ENCODE data around the gene FXR2. TPM values are rescaled to one million over a fixed set of nuclear protein-coding genes. Genes with fewer than 3 reads are reported as not detected.

FXR2 gene
- total RNA-seq, 1 experiment from 2014 or later = 36.4 TPM

- no peak within 1 kb of the TSS for H3K56ac ChIP-seq (ENCODE audit: insufficient read length, low read depth, low read length)
- no peaks in the 10 kb centered on the region for H3K27me3 Mint-ChIP-seq (ENCODE audit: low read depth)
- H3K9me3 Mint-ChIP-seq = no peaks in the 10 kb centered on the region
- peaks cover 9% of the 10 kb centered on the region for H3K23me2 ChIP-seq (ENCODE audit: insufficient read length, low read depth, low read length, poor library complexity, severe bottlenecking)
- peaks cover 8% of the 10 kb centered on the region; the same call in 1 of the 2 replicates for H3K79me2 ChIP-seq (ENCODE audit: insufficient read depth, low read length)
- WGBS (ENCODE audit: extremely low coverage, insufficient read length, low lambda C conversion rate) = no CpG with 5 or more reads among the region's 82 CpGs
- H3K4me2 ChIP-seq (ENCODE audit: insufficient read depth, insufficient read length, low read length) = peak within 1 kb of the TSS; percentile 82
- H3T11ph ChIP-seq (ENCODE audit: low read length) = no peak within 1 kb of the TSS
- H2BK120ac ChIP-seq (ENCODE audit: low read depth, low read length, poor library complexity, severe bottlenecking) = no peak within 1 kb of the TSS
- peaks cover 15% of the 10 kb centered on the region for H3K79me1 ChIP-seq (ENCODE audit: insufficient read depth, low read depth, low read length, poor library complexity, severe bottlenecking)
- peak within 1 kb of the TSS; percentile 90 to 91 for H3K4me3 Mint-ChIP-seq
- no peak within 1 kb of the TSS for H2BK15ac ChIP-seq (ENCODE audit: low read depth, low read length)
- peaks cover 12 to 36% (median 36%) of the 10 kb centered on the region in 3 experiments; a peak in 6 of 7 replicates for H3K36me3 Mint-ChIP-seq (ENCODE audit: insufficient read depth in 1 of 3, low read depth in 3 of 3)
- no peak for TF ChIP-seq CTCF (conservative IDR thresholded peaks at IDR 0.05)
- no peak within 1 kb of the TSS for H4K5ac ChIP-seq (ENCODE audit: insufficient read length, low read depth, low read length)
- H3K23ac ChIP-seq (ENCODE audit: insufficient read length, low read depth, low read length) = no peak within 1 kb of the TSS
- H3K27me3 ChIP-seq (ENCODE audit: insufficient read depth, low read length) = no peaks in the 10 kb centered on the region
- H3K9me3 ChIP-seq (ENCODE audit: control insufficient read depth, low read depth, low read length) = no peaks in the 10 kb centered on the region
- no peak within 1 kb of the TSS for H2BK12ac ChIP-seq (ENCODE audit: insufficient read length, low read depth, low read length)
- 0 out of 2 replicates have a peak, but pooled peaks cover 2% of the 10 kb centered on the region for H3K4me1 ChIP-seq (ENCODE audit: insufficient read depth, low read length)
- no peak within 1 kb of the TSS for H3K27ac ChIP-seq (ENCODE audit: insufficient read length, low read depth, low read length)
- peak within 1 kb of the TSS; percentile 88 for H3K18ac ChIP-seq (ENCODE audit: insufficient read length, low read depth, low read length)
- no peaks in the 10 kb centered on the region for H4K20me1 ChIP-seq (ENCODE audit: control insufficient read depth, insufficient read depth, insufficient read length)
- H3K14ac ChIP-seq (ENCODE audit: insufficient read depth, low read length) = peak within 1 kb of the TSS; percentile 88
- H3K4me1 Mint-ChIP-seq = peaks cover 36 to 50% of the 10 kb centered on the region in 2 experiments
- no peak within 1 kb of the TSS for H4K91ac ChIP-seq (ENCODE audit: insufficient read length, low read depth, low read length)
- H2BK5ac ChIP-seq (ENCODE audit: insufficient read length, low read length) = no peak within 1 kb of the TSS
- peak within 1 kb of the TSS; percentile 92 to 98 (median 97) for H3K27ac Mint-ChIP-seq
- no peak within 1 kb of the TSS for H2BK20ac ChIP-seq (ENCODE audit: low read depth, low read length, poor library complexity, severe bottlenecking)
- H2AK5ac ChIP-seq (ENCODE audit: insufficient read length, low read length) = no peak within 1 kb of the TSS
- peak; percentile 94 for DNase-seq
- no peak within 1 kb of the TSS for H3K4ac ChIP-seq (ENCODE audit: low read depth, low read length)
- H4K8ac ChIP-seq (replicated peaks; ENCODE audit: insufficient read length, low read depth, low read length) = no peak within 1 kb of the TSS
- peak within 1 kb of the TSS; percentile 70 for H3K9ac ChIP-seq (ENCODE audit: extremely low read depth, insufficient read length, low read length)
- H2AFZ ChIP-seq (ENCODE audit: low read length) = no peak within 1 kb of the TSS
Observed at GRCh38 chr17:7561589-7562207, 53.0 kb downstream of the FXR2 start, which contains the start of gene SENP3. Gene SENP3 (plus strand): TSS chr17:7561919. CDS start chr17:7563077, 1,158 bp downstream.

All from H9 (cell line).